CD4-positive, alpha-beta T cell treated with Interleukin-12 subunit alpha and Interleukin-12 subunit beta, for 1 hour (primary cell): ENCODE measurements around the gene MXD4.
"Not testable (repeated sequence)": the region's sequence is repeated elsewhere in the genome, so short reads cannot be mapped to it uniquely, and the experiment has no call there.

Experiments
- DNase-seq: peaks from one replicate; pipeline ENCODE4 v3.0.0-alpha.2; 2020

The MXD4 gene

GRCh38 chr4:2291705-2292645, 30.1 kb upstream of the MXD4 start:
- DNase-seq, result no peak

GRCh38 chr4:2290974-2291704, 29.2 kb upstream of the MXD4 start:
- DNase-seq, result peak; percentile 80

- no peak for DNase-seq
Measured at GRCh38 chr4:2290488-2290887, 28.6 kb upstream of the MXD4 start.

- DNase-seq, result no peak
Measured at GRCh38 chr4:2289955-2290333, 28.0 kb upstream of the MXD4 start.

- DNase-seq, result no peak
Measured at GRCh38 chr4:2289311-2289954, 27.5 kb upstream of the MXD4 start.

- no peak for DNase-seq
Measured at GRCh38 chr4:2288051-2288541, 26.2 kb upstream of the MXD4 start.

GRCh38 chr4:2287594-2287915, 25.6 kb upstream of the MXD4 start:
- no peak for DNase-seq

- DNase-seq, result no peak
Measured at GRCh38 chr4:2286904-2287593, 25.1 kb upstream of the MXD4 start.

GRCh38 chr4:2285613-2286381, 23.9 kb upstream of the MXD4 start:
- no peak for DNase-seq

GRCh38 chr4:2284934-2285612, 23.2 kb upstream of the MXD4 start:
- DNase-seq, result no peak

GRCh38 chr4:2284161-2284933, 22.4 kb upstream of the MXD4 start:
- DNase-seq, result no peak

- DNase-seq, result no peak
Measured at GRCh38 chr4:2283199-2283711, 21.3 kb upstream of the MXD4 start.

GRCh38 chr4:2281575-2282343, 19.9 kb upstream of the MXD4 start:
- DNase-seq, result peak; percentile 91

GRCh38 chr4:2280531-2281300, 18.8 kb upstream of the MXD4 start:
- peak; percentile 13 for DNase-seq

- no peak for DNase-seq
Measured at GRCh38 chr4:2277956-2278355, 16.0 kb upstream of the MXD4 start.

GRCh38 chr4:2276581-2277325, 14.8 kb upstream of the MXD4 start:
- DNase-seq, result no peak

- no peak for DNase-seq
Measured at GRCh38 chr4:2275546-2276251, 13.8 kb upstream of the MXD4 start.

GRCh38 chr4:2275044-2275397, 13.1 kb upstream of the MXD4 start:
- DNase-seq, result not testable (repeated sequence)
